GM12878 (cell line): ENCODE data around the gene TTLL10. TPM values are rescaled to one million over a fixed set of nuclear protein-coding genes. Genes with fewer than 3 reads are reported as not detected.

Source experiments
- ATAC-seq: fragments of 200-7000 bp; cut with Tn5 transposase; 3 replicates; pipeline ENCODE4 v1.9.1; 2020; ENCODE audit warnings: mild to moderate bottlenecking, moderate library complexity
- BruUV-seq: library from RNA; stranded (reverse); fragments of 400-500 nt; replicated peaks from 2 replicates; lab custom pipeline; 2021; lab: Mats Ljungman, UMichigan
- CTCF ChIA-PET: fragments of 300-600 bp; sonication (Branson Sonifier 250); formaldehyde crosslinking; extraction: SDS; loops from one replicate; lab custom pipeline; 2021; ENCODE audit warnings: inconsistent platforms; lab: Yijun Ruan, JAX
- POLR2A ChIA-PET: fragments of 350-600 bp; formaldehyde crosslinking; extraction: SDS; loops from one replicate; lab custom pipeline; 2021; ENCODE audit warnings: inconsistent platforms; lab: Charles Lee
- RAD21 ChIA-PET: fragments of 300-600 bp; sonication (Branson Sonifier 250); formaldehyde crosslinking; loops from one replicate; lab custom pipeline; 2023; ENCODE audit warnings: antibody characterized with exemption; ENCODE audit not compliant: unreplicated experiment; lab: Charles Lee
- SMC1A ChIA-PET: fragments of 300-600 bp; sonication (Branson Sonifier 250); formaldehyde crosslinking; loops from one replicate; lab custom pipeline; 2023; ENCODE audit not compliant: unreplicated experiment, uncharacterized antibody; lab: Charles Lee
- DNase-seq: peaks from one replicate; pipeline ENCODE4 v3.0.0-alpha.2; 2011; ENCODE audit warnings: low read depth, low spot score
- FAIRE-seq: peaks from 3 replicates; lab custom pipeline; 2011; peaks lifted over from hg19 to GRCh38; lab: Jason Lieb, UNC
- H2AFZ ChIP-seq: 2 replicates; pipeline ENCODE4 v1.6.0; 2011; ENCODE audit warnings: low read depth, low read length, control low read depth; ENCODE audit not compliant: control insufficient read depth
- H3K27ac ChIP-seq: 2 replicates; pipeline ENCODE4 v1.5.1; 2011; ENCODE audit warnings: control low read depth; ENCODE audit not compliant: control insufficient read depth, insufficient read depth
- H3K27me3 ChIP-seq, 2 experiments: replicated peaks in 1 of 2; 2 replicates each; pipeline versions ENCODE4 v1.6.0 to v1.6.1; 2011; ENCODE audit warnings: low read length in 1 of 2; ENCODE audit not compliant: control insufficient read depth in 2 of 2, insufficient read depth in 2 of 2
- H3K36me3 ChIP-seq, 2 experiments: 2 replicates each; pipeline ENCODE4 v1.5.1; 2011; ENCODE audit warnings: low read length in 1 of 2; ENCODE audit not compliant: control insufficient read depth in 2 of 2, insufficient read depth in 2 of 2
- H3K4me1 ChIP-seq: 2 replicates; pipeline ENCODE4 v1.6.1; 2011; ENCODE audit warnings: mild to moderate bottlenecking, low read length, moderate library complexity, mixed read lengths; ENCODE audit not compliant: control insufficient read depth, insufficient read depth
- H3K4me2 ChIP-seq: 2 replicates; pipeline ENCODE4 v1.6.0; 2011; ENCODE audit warnings: control low read depth; ENCODE audit not compliant: control insufficient read depth, insufficient read depth
- H3K4me3 ChIP-seq: fragments of 200-600 bp; sonication (generic); 2 replicates; pipeline ENCODE4 v1.5.1; 2016
- H3K79me2 ChIP-seq: 2 replicates; pipeline ENCODE4 v1.6.0; 2011; ENCODE audit warnings: low read length; ENCODE audit not compliant: control insufficient read depth, insufficient read depth
- H3K9ac ChIP-seq: 2 replicates; pipeline ENCODE4 v1.8.0; 2011; ENCODE audit warnings: low read length, control low read depth, mixed read lengths; ENCODE audit not compliant: control insufficient read depth, insufficient read depth
- H3K9me3 ChIP-seq: replicated peaks from 3 replicates; pipeline ENCODE4 v1.5.1; 2011; ENCODE audit warnings: mild to moderate bottlenecking, low read length; ENCODE audit not compliant: control insufficient read depth, insufficient read depth
- H4K20me1 ChIP-seq: 2 replicates; pipeline ENCODE4 v1.6.0; 2011; ENCODE audit not compliant: control insufficient read depth, insufficient read depth
- ATF7 ChIP-seq: fragments of 450-650 bp; IDR thresholded peaks from 2 replicates; pipeline ENCODE4 v1.6.1; 2016; ENCODE audit warnings: low read depth, mild to moderate bottlenecking
- BCLAF1 ChIP-seq: fragments of 450-650 bp; IDR thresholded peaks from 2 replicates; pipeline ENCODE4 v1.6.1; 2017; ENCODE audit warnings: antibody characterized with exemption, mild to moderate bottlenecking, moderate library complexity
- BHLHE40 ChIP-seq, 2 experiments: fragments of 450-650 bp in 1 of 2; IDR thresholded peaks; 2 replicates each; pipeline ENCODE4 v1.6.1; 2011 to 2017; ENCODE audit warnings: low read depth in 2 of 2, borderline replicate concordance in 1 of 2, improper control_type of control experiment in 1 of 2, low read length in 1 of 2, mild to moderate bottlenecking in 1 of 2
- DPF2 ChIP-seq: fragments of 450-650 bp; IDR thresholded peaks from 2 replicates; pipeline ENCODE4 v1.6.1; 2017; ENCODE audit warnings: mild to moderate bottlenecking
- ELK1 ChIP-seq: IDR thresholded peaks from 2 replicates; pipeline ENCODE4 v1.6.1; 2012; ENCODE audit warnings: low read depth, low read length, improper control_type of control experiment
- IKZF1 ChIP-seq: fragments of 450-650 bp; conservative IDR thresholded peaks from 2 replicates; pipeline ENCODE4 v1.6.1; 2017; ENCODE audit warnings: antibody characterized with exemption, mild to moderate bottlenecking
- IRF4 ChIP-seq: IDR thresholded peaks from 2 replicates; pipeline ENCODE4 v1.6.1; 2011; ENCODE audit warnings: low read depth, low read length
- JUNB ChIP-seq: IDR thresholded peaks from 2 replicates; pipeline ENCODE4 v1.6.1; 2016; ENCODE audit warnings: antibody characterized with exemption, mild to moderate bottlenecking
- NFYA ChIP-seq: IDR thresholded peaks from 2 replicates; pipeline ENCODE4 v1.6.1; 2011; ENCODE audit warnings: low read depth, mild to moderate bottlenecking, low read length, improper control_type of control experiment, borderline replicate concordance
- NR2C2 ChIP-seq: IDR thresholded peaks from 2 replicates; pipeline ENCODE4 v1.6.1; 2011; ENCODE audit warnings: borderline replicate concordance, low read depth; ENCODE audit not compliant: control insufficient read depth, insufficient read length
- PAX8 ChIP-seq: fragments of 450-650 bp; IDR thresholded peaks from 2 replicates; pipeline ENCODE4 v1.6.1; 2017; ENCODE audit warnings: mild to moderate bottlenecking, moderate library complexity
- PBX3 ChIP-seq: IDR thresholded peaks from 2 replicates; pipeline ENCODE4 v1.6.1; 2011; ENCODE audit warnings: mild to moderate bottlenecking, low read depth, low read length, moderate library complexity; ENCODE audit not compliant: insufficient replicate concordance
- PKNOX1 ChIP-seq: fragments of 450-650 bp; IDR thresholded peaks from 2 replicates; pipeline ENCODE4 v1.6.1; 2016; ENCODE audit warnings: mild to moderate bottlenecking
- ZBTB4 ChIP-seq: fragments of 450-650 bp; formaldehyde crosslinking; IDR thresholded peaks from 2 replicates; pipeline ENCODE4 v1.4.0; 2022; ENCODE audit warnings: mild to moderate bottlenecking, moderate library complexity
- ZNF24 ChIP-seq: fragments of 450-650 bp; IDR thresholded peaks from 2 replicates; pipeline ENCODE4 v1.6.1; 2017; ENCODE audit warnings: antibody characterized with exemption, mild to moderate bottlenecking
- ZSCAN29 ChIP-seq: fragments of 450-650 bp; IDR thresholded peaks from 2 replicates; pipeline ENCODE4 v1.6.1; 2017; ENCODE audit warnings: mild to moderate bottlenecking, moderate library complexity
- WGBS: methylation state at CpG from one replicate; pipeline ENCODE4 v1.1.6; 2016; ENCODE audit warnings: low lambda C conversion rate; ENCODE audit not compliant: insufficient replicate concordance, insufficient coverage; ENCODE audit errors: missing lambda C conversion rate; 5-methylcytosine and 5-hydroxymethylcytosine counted together
- in situ Hi-C: fragments of 300-500 bp; cut with MboI; formaldehyde crosslinking; loops from 9 replicates; pipeline ENCODE4 v1.14.3; 2018; ENCODE audit warnings: mixed read lengths
- intact Hi-C: fragments of 100-400 bp; cut with micrococcal nuclease; formaldehyde crosslinking; loops from one replicate; pipeline ENCODE4 v1.14.2; 2022; ENCODE audit not compliant: unreplicated experiment
- polyA plus RNA-seq, 11 experiments: library from polyadenylated mRNA; depleted of rRNA in 4 of 11; unstranded in 6 of 11; stranded (reverse) in 5 of 11; fragments of >200 nt; fragmentation: Nextera tagmentation in 4 of 11; fragmentation: Illumina TruSeq in 1 of 11; extraction: Ambion mirVana in 4 of 11; extraction: Trizol in 1 of 11; gene quantifications; 1 replicate in 1 of 11; 2 replicates in 10 of 11; pipeline versions ENCODE4 v1.2.1 to v1.2.3, GENCODE V29; 2011 to 2016; ENCODE audit warnings: inconsistent platforms in 2 of 11, missing spikeins in 2 of 11, low read depth in 1 of 11
- total RNA-seq, 4 experiments: library from RNA; depleted of rRNA in 3 of 4; stranded (reverse); fragments of >200 nt in 3 of 4; fragmentation: Illumina TruSeq in 1 of 4; extraction: Trizol in 1 of 4; gene quantifications; 2 replicates each; pipeline versions ENCODE4 v1.2.1 to v1.2.3, GENCODE V29; 2013 to 2021

Gene TTLL10
- total and polyA plus RNA-seq, 10 of the 15 experiments (the other 5 are each of a cell fraction or from before 2014, with no cell fraction given) = not detected

GRCh38 chr1:1165485-1165884, 8.2 kb upstream of the TTLL10 start:
- no peaks in the 10 kb centered on the region for H3K9me3 ChIP-seq
- H3K4me3 ChIP-seq = no peak overlapping the region
- CTCF ChIA-PET = no interaction called here
- H3K36me3 ChIP-seq = no peaks in the 10 kb centered on the region
- intact Hi-C loops (no loop called here), in situ Hi-C loops (no loop called here)
- peaks cover 0 to 3% of the 10 kb centered on the region in 2 experiments; a peak in 3 of 4 replicates for H3K27me3 ChIP-seq
- ATAC-seq (no peak), DNase-seq (no peak), FAIRE-seq (no peak)
- peaks cover 8% of the 10 kb centered on the region; the same call in 1 of the 2 replicates for H3K4me1 ChIP-seq
- H3K9ac ChIP-seq = no peak overlapping the region
- POLR2A ChIA-PET = no interaction called here
- H3K27ac ChIP-seq = no peak overlapping the region
- SMC1A ChIA-PET = interaction anchor here (1.0 kb wide), 1 partner anchor 46 kb away, joined by 4 read pairs; no protein-coding TSS in a partner anchor
- no peaks in the 10 kb centered on the region for H4K20me1 ChIP-seq
- no peaks in the 10 kb centered on the region for H3K79me2 ChIP-seq
- RAD21 ChIA-PET = no interaction called here
- no peak overlapping the region for H3K4me2 ChIP-seq
- no peak overlapping the region for H2AFZ ChIP-seq
- 52% methylated on average over 12 of the region's 12 CpGs for WGBS
- no TSS peak for BruUV-seq
- TF ChIP-seq IRF4 (no peak), ELK1 (no peak), ATF7 (no peak), ZSCAN29 (no peak), ZBTB4 (CRISPR knock-in tag) (no peak), BCLAF1 (no peak), NR2C2 (no peak), NFYA (no peak), PBX3 (no peak), PAX8 (no peak), BHLHE40 (IDR thresholded peaks at IDR 0.05; ENCODE audit: borderline replicate concordance in 1 of 2, low read depth in 2 of 2, low read length in 1 of 2) (no peak), DPF2 (no peak), PKNOX1 (no peak), IKZF1 (no peak), JUNB (no peak), ZNF24 (no peak)
